Esophagus muscularis mucosa (tissue), 3 donors: Measurements from ENCODE around the gene KMT5B.

ENCODE experiments used
- CTCF ChIP-seq, 3 experiments: fragments of 200-600 bp in 2 of 3; fragments of 450-650 bp in 1 of 3; sonication (generic) in 2 of 3; IDR thresholded peaks; one replicate each; pipeline ENCODE4 v1.5.1; 2017 to 2019; ENCODE audit warnings: antibody characterized with exemption in 3 of 3, mild to moderate bottlenecking in 2 of 3, moderate library complexity in 1 of 3
- POLR2AphosphoS5 ChIP-seq, 2 donors: sonication (generic); formaldehyde crosslinking; IDR thresholded peaks; one replicate each; pipeline ENCODE4 v1.6.1; 2017; ENCODE audit warnings: antibody characterized with exemption in 2 of 2

GRCh38 chr11:68137833-68138232 lies 75.3 kb downstream of the KMT5B start:
- TF ChIP-seq CTCF (IDR thresholded peaks at IDR 0.05) (no peak), POLR2AphosphoS5 (IDR thresholded peaks at IDR 0.05) (no peak)
